Neural progenitor cell (in vitro differentiated cells): ENCODE data around the gene KCNIP1.
A peak's percentile ranks its signal among the peaks of the same experiment; 100 is the strongest.

Experiments
- EZH2 ChIP-seq: fragments of 200-600 bp; sonication (generic); IDR thresholded peaks from 2 replicates; pipeline ENCODE4 v1.6.1; 2017; ENCODE audit warnings: antibody characterized with exemption, mild to moderate bottlenecking, moderate library complexity
- EZH2phosphoT487 ChIP-seq: fragments of 200-600 bp; sonication (generic); IDR thresholded peaks from 2 replicates; pipeline ENCODE4 v1.6.1; 2017; ENCODE audit warnings: antibody characterized with exemption
- TF ChIP-seq, protein P1 (sequence below): fragments of 200-600 bp; sonication (generic); IDR thresholded peaks from 2 replicates; pipeline ENCODE4 v1.5.1; 2017; ENCODE audit warnings: antibody characterized with exemption, mild to moderate bottlenecking

DNA sequence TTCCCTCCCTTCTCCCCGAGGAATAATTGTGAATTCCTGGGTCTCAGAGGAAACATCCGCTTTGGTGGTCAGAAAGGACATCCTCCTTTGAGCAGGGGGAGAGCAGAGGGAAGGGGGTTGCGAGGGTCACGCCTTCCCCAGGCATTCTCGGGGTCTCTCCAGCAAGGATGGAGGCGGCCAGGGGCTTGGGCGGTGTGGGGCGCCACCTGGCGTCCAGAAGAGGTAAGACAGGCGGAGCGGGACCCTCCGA is 129.1 kb downstream of the KCNIP1 start:
- TF ChIP-seq, protein P1, sequence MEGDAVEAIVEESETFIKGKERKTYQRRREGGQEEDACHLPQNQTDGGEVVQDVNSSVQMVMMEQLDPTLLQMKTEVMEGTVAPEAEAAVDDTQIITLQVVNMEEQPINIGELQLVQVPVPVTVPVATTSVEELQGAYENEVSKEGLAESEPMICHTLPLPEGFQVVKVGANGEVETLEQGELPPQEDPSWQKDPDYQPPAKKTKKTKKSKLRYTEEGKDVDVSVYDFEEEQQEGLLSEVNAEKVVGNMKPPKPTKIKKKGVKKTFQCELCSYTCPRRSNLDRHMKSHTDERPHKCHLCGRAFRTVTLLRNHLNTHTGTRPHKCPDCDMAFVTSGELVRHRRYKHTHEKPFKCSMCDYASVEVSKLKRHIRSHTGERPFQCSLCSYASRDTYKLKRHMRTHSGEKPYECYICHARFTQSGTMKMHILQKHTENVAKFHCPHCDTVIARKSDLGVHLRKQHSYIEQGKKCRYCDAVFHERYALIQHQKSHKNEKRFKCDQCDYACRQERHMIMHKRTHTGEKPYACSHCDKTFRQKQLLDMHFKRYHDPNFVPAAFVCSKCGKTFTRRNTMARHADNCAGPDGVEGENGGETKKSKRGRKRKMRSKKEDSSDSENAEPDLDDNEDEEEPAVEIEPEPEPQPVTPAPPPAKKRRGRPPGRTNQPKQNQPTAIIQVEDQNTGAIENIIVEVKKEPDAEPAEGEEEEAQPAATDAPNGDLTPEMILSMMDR: peak; percentile 97
- TF ChIP-seq EZH2phosphoT487 (no peak), EZH2 (no peak)
